IPS-18c (cell line): Measurements from ENCODE around the gene MYO1D.

Experiments
- H3K4me3 ChIP-seq: 2 replicates; pipeline ENCODE4 v1.7.0; 2013; ENCODE audit warnings: low read depth, mild to moderate bottlenecking, low read length, moderate library complexity; ENCODE audit not compliant: insufficient read depth
- H3K9me3 ChIP-seq: one replicate; pipeline ENCODE4 v1.6.1; 2013; ENCODE audit warnings: mild to moderate bottlenecking, low read length, moderate library complexity; ENCODE audit not compliant: control insufficient read depth, insufficient read depth

The MYO1D gene

DNA sequence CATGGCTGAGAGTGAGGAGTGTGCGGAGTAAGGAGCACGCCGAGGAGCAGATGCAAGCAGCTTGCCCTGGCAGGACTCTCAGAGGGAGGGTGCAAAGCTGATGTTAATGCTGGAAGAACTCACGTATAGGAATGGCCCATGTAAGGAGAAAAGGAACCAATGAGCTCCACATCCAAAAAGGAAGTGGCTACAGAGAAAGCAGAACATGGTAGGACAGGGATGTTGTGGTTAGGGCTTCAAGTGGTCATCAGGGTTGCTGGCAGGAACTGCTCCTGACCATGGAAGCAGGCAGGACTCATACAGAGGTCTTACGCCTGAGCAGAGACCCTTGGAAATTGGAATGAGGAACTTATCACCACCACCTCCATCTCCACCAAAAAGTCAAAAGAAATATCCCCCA is 5.2 kb downstream of the MYO1D start:
- no peak overlapping the region for H3K4me3 ChIP-seq
- no peaks in the 10 kb centered on the region for H3K9me3 ChIP-seq

DNA sequence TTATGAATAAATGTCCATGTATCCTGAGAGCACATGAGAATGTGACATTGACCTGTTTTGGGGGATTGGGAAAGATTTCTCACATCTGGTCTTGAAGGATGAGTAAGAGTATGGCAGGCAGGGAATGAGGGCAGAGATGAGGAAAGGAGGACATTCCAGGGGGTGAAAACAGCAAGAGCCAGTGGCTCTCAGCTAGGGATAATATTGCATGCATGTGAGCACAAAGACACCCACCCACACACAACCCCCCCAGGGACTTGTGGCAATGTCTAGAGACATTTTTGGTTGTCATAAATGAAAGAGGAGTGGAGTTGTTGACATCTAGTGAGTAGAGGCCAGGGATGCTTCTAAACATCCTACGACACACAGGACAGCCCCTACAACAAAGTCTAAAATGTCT is 6.0 kb downstream of the MYO1D start:
- Histone ChIP-seq H3K4me3 (no peak overlapping the region), H3K9me3 (no peaks in the 10 kb centered on the region)

DNA sequence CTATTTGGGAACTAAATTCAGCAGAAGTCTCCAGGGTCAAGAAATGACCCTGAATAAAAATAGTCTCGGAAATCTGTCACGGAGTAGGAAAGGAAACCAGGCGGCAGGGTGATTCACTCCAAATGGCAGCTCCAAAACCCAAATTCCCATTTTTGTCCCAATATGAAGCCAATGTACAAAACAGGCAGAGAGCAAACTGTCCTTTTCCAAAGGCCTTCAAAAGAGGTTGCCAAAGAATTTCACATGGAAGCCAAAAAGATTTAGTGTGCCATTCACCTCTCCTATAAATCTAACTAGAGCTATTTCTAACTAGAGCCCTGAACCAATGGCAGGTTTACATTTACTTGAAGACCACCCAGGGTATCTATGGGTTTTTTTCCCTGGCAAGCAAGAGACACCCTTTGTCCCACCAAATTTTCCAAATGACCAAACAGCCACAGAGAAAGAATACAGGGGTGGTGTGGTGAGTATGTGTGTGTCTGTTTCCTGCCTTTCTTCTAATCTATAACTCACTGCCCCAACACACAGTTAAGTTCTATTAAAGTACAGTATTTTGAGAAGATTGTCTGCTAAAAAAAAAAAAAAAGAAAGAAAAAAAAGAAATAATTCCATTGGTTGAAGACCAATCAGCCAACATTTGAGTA is 6.8 kb downstream of the MYO1D start:
- Histone ChIP-seq H3K4me3 (no peak overlapping the region), H3K9me3 (no peaks in the 10 kb centered on the region)

DNA sequence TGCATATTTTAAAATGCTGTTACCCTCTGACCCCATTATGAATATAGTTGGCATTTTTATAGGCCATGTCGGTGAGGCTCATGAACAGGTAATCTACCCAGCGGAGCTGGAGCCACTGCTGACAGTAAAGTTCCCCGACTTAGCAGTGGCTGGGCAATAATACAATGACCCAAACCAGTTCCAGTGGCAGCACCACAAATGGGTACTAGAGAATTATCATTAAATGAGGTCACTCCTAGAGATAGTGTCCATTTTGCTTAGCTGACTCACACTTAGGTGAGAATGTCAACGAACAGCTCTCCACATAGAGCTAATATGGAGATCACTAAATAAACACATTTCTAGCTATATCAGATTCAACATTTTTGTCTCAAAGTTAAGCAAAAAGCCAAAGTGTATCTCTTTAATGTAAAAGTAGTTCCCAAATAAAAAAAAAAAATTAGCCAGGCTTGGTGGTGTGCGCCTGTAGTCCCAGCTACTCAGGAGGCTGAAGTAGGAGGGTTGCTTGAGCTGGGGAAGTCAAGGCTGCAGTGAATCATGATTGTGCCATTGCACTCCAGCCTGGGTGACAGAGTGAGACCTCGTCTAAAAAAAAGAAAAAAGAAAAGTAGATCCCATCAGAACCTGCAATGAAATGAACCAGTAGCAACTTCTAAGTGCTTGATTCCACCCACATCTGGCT is 7.4 kb downstream of the MYO1D start:
- Histone ChIP-seq H3K9me3 (no peaks in the 10 kb centered on the region), H3K4me3 (no peak overlapping the region)

DNA sequence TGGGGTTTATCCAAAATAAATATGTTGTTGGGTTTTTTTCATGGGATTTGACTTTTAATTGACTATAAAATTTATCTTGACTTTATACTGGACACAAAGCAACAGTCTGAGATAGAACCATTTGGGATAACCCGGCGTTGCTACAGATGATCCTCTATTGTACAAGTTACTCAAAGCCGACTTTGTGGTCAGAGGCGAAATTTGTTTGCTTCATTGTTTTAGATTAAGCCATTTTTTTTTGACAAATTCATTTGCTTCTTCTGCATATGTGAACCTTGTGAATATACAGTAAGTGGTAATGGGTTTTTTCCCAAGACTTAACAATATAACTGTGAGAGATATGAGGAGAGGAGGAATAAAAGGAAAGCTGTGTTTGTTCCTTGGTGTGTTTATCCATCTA is 11.8 kb downstream of the MYO1D start:
- no peak overlapping the region for H3K4me3 ChIP-seq

DNA sequence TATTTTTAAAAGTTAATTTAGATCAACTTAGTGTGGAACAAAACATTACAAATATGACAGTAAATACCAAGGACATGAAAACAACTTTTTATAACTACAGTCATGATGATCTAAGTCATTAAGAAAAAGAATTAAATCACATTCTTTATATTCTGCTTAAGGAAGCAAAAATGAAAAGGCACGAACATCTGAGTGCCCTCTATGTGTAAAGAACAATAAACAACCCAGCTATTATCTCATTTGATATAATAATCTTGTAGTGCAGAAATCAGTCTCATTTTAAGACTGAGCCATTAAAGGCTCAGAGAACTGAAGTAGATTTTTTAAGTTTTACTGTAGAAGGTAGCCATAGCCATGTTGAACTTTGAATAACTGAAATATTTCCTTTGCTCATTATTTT is 13.4 kb downstream of the MYO1D start:
- Histone ChIP-seq H3K4me3 (no peak overlapping the region), H3K9me3 (no peaks in the 10 kb centered on the region)

More for the DNA sequence above, 11.8 kb downstream of the MYO1D start:
- H3K9me3 ChIP-seq, result no peaks in the 10 kb centered on the region

DNA sequence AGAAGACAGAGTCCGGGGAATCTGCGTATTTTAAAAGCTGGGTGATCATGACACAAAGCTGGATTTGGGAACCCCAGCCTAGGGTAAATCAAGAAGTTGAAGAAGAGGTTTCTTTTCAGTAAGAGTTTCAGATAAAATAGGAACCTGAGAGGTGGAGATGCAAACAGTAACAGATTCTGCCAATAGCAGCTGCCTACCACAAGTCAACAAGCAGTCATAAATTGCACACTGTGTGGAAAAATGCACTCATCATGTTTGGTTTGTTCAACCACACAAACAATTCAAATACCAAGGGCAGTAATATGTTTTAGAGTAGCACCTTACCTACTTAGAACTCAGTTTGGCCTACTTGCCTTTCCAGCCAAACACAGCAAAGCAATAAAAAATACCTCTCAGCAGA is 14.0 kb downstream of the MYO1D start:
- Histone ChIP-seq H3K4me3 (no peak overlapping the region), H3K9me3 (no peaks in the 10 kb centered on the region)

DNA sequence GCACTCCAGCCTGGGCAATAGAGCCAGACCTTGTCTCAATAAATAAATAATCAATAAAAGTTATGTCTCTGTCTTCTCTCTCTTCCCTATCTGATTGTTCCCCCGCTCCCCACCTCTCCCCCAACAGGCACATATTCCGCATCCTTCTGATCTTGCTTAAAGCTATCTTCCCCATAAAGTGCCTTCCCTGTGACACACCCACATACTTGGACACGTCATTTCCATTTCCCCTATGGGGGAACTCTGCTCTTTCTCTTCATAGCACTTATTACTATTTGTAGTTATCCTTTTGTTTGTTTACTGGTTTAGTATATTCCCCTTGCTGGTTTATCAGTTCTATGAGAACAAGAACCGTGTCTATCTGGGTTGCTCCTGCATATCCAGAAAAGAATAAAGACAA is 14.9 kb downstream of the MYO1D start:
- no peak overlapping the region for H3K4me3 ChIP-seq
- H3K9me3 ChIP-seq, result no peaks in the 10 kb centered on the region

DNA sequence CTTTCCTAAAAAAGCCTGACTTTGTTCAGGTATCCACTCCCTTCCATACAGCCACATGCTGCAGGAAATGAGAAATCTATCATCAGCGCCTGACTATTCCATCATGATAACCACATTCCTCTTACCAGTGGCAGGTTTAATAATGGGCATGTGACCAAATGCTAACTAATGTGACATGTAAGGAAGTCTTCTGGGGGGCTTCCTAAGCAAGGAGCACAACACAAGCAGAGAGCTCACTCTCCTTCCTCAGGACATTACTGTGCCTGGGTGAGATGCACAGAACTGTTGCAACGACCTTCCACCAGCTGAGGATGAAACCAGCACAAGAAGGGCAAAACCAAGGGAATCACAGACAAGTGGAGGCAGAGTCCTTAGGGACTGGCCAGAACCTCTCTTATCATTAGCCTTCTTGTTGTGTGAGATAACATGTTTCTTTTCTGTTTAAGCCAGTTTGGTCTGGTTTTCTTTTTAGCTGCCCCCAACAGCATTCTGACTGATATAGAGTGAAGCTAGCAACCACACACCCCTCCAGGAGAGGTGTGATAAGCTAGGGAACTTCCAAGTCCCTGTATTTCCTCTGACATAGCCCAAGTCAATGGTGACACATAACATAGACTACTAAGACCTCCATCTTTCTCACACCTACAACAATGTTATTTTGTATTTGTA is 16.9 kb downstream of the MYO1D start:
- no peaks in the 10 kb centered on the region for H3K9me3 ChIP-seq
- no peak overlapping the region for H3K4me3 ChIP-seq

DNA sequence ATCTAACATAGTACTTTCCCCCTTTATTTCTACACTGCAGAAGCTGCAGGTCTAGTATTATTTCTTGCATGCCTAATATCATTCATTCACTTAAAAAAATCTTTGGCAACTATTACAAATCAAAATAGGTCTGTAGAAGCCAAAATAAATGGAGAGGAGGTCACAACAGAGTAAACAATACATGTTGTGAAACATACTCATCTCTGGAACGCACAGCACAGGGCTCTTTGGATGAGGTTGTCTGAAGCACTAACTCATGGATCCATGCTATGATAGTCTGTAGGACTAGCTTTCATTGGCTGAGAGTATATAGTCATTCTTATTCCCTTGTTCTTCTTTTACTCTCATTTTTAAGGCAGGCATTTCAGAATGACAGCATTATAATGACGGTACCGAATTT is 21.3 kb downstream of the MYO1D start:
- H3K9me3 ChIP-seq, result no peaks in the 10 kb centered on the region
- no peak overlapping the region for H3K4me3 ChIP-seq

DNA sequence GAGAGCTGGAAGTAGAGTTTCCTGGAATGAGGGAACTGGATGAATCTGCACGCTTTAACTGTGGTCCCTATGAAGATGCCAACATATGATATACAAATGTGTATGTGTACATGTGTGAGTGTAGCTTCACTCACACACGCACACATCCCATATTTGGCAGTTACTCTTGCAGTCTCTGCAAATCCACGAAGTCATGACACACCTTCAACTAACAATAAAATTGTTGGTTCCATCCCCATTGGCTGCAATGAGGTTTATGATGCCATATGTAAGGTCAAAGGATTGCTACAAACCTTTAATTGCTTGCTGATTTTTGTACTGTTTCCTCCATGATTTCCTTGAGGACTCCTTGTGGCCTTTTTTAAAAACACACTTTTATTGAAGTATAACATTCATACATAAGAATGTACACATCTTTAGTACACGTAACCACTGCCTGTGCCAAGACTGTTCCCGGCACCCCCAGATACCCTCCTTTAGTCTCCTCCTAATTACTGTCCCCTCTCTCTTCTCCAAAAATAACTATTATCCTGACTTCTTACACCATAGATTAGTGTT is 22.0 kb downstream of the MYO1D start:
- H3K9me3 ChIP-seq, result no peaks in the 10 kb centered on the region
- no peak overlapping the region for H3K4me3 ChIP-seq

DNA sequence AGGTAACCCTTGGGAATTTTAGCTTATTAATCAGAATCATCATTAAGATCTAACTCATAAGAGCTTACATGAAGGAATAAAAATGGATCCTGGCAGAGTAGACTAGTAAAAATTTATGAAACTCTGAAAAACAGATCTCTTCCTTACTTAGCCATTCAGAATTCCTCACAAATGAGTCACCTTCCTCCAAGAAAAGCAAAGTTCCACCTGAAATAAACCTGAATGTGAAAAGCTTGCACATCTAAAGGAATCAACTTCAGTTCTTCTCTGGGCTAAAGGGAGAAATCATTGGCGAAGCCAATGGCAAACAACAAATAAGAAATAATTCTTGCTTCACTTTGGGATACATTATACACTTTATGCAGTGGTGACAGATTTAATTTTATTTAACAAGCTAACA is 22.7 kb downstream of the MYO1D start:
- Histone ChIP-seq H3K9me3 (no peaks in the 10 kb centered on the region), H3K4me3 (no peak overlapping the region)

DNA sequence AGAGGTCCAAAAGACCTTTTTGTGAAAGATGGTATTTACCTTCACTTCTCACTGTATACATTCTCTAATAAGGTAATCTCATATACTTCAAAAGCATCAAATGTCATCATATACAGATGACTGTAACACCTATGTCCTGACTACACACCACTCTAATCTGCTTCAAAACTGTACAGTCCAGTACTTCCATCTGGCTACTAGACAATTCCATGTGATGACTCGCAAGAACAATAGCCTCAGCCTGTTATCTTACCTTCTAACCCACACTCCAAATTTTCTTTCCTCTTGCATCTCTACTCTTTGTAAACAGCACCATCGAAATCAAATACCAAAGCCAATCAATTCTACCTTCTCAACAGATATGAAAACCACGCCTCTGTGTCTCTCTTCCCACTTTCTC is 24.1 kb downstream of the MYO1D start:
- H3K9me3 ChIP-seq, result no peaks in the 10 kb centered on the region
- H3K4me3 ChIP-seq, result no peak overlapping the region

DNA sequence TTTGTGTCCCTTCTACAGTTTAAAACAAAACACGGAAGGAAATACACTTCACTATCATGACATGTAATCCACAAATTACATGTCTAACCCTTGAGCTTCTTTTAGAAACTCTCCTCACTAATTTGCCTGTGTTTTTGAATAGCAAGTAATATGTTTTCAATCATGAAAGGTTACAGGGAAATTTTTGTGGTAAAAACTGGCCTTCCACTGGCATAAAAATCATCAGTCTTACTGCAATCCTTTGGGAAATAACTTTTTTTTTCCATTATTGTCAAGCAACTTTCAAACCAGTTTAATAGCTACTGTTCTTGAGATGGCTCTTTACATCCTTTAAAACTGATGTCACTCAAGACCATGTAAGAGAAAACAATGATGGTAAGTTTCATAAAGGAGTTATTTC is 27.0 kb downstream of the MYO1D start:
- no peak overlapping the region for H3K4me3 ChIP-seq
- no peaks in the 10 kb centered on the region for H3K9me3 ChIP-seq

DNA sequence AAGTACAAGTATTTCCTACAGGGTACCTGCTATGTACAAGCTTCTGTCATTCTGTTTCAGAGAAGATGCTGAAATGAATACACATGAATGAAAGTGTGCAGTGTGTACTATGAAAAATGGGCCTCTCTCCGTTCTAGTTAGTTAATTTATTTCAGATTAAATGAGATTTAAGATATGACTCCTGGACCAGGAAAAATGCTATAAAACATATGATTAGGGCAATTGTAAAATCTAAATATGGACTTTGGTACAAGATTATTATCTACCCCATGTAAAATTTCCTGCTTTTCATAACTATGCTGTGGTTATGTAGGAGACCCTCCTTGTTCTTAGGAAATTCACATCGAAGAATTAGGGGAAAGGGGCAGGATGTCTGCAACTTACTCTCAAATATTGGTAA is 28.9 kb downstream of the MYO1D start:
- Histone ChIP-seq H3K9me3 (no peaks in the 10 kb centered on the region), H3K4me3 (no peak overlapping the region)

DNA sequence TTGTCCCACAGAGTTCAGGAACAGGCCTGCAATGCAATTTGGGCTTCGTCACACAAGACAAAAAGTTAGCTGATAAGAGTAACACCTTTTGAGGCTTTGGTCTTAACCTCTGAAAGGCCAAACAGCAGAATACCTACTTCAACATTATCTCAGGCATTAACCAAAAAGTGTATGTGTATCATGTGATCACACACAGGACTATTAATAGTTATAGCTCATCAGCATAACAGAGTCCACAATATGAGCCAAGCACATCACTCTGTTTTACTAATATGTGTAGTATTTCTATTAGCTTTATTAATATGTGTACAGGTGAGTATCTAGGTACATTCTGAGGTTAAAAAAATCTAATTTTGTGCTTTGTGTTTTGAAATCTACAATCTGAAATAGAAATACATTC is 30.8 kb downstream of the MYO1D start:
- no peak overlapping the region for H3K4me3 ChIP-seq

DNA sequence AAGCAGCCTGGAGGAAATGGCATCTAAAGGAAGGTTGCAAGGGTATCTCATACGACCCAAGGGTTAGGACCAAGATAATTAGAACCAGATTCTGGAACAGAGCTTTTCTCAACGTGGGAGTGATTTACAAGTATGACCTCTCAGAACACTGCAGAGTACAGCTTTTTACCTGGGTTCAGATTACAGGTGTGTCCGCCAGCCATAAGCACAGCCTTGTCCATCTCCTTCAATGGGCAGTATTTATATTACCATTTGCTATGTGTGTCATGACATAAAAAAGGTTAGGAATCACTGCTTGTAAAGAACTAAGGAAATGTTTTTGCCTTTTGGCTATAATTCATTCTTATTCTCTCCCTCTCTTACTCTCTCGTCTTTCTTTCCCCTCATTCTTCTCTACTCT is 36.7 kb downstream of the MYO1D start:
- Histone ChIP-seq H3K4me3 (no peak overlapping the region), H3K9me3 (no peaks in the 10 kb centered on the region)

More for the DNA sequence above, 30.8 kb downstream of the MYO1D start:
- no peaks in the 10 kb centered on the region for H3K9me3 ChIP-seq

DNA sequence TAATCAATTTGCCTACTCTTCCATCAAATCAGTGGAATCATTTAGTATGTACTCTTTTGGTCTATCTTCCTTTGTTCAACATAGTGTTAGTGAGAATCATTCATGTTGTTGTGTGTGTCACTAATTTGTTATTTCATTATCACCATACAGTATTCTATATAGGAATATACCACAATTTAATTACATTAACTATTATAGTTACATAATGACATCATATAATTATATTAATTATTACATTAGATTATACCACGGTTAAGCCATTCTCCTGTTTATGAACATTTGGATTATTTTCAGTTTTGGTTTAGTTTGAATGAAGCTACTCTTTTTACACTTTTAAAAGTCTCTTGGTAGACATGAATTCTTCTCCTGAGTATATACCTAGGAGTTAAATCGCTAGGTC is 40.4 kb downstream of the MYO1D start:
- H3K9me3 ChIP-seq, result no peaks in the 10 kb centered on the region
- H3K4me3 ChIP-seq, result no peak overlapping the region
